CD4-positive, alpha-beta T cell treated with Interferon alpha-2 for 1 hour (primary cell): ENCODE measurements around the gene TSGA10IP.
A peak's percentile ranks its signal among the peaks of the same experiment; 100 is the strongest.

ENCODE experiments used
- DNase-seq, 2 donors: peaks; one replicate each; pipeline ENCODE4 v3.0.0-alpha.2; 2020 to 2022

Gene TSGA10IP

DNA sequence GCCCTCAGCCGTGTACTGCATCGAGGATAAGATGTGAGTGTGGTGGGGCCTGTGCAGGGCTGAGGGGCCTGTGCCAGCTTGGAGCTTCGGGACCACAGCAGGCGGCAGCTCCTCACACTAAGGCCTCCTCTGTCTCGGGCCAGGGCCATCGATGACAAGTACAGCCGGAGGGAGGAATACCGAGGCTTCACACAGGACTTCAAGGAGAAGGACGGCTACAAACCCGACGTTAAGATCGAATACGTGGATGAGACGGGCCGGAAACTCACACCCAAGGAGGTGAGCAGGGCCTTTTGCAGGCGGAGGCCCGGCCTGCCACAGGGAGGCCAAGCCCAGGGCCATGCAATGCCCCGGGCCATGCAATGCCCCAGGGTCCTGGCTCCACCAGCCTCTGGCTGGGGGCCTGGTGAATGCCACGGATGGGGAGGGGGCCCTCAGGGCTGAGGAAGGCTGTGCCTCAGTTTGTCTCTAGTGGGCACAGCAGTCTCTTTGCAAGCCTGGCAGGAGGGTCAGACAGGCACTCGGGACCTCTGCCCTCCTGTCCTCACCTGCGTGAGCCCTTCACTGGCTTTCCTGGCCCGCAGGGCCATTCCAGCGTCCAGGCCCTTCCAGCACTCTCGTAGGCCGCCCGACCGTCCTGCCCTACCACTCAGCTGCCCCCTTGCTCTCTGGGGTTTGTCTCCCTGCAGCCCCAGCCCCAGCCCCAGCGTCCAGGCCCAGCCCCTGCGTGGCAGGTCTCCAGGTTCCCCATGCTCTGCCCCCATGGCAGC lies 32.5 kb downstream of the TSGA10IP start:
- DNase-seq: no peak

DNA sequence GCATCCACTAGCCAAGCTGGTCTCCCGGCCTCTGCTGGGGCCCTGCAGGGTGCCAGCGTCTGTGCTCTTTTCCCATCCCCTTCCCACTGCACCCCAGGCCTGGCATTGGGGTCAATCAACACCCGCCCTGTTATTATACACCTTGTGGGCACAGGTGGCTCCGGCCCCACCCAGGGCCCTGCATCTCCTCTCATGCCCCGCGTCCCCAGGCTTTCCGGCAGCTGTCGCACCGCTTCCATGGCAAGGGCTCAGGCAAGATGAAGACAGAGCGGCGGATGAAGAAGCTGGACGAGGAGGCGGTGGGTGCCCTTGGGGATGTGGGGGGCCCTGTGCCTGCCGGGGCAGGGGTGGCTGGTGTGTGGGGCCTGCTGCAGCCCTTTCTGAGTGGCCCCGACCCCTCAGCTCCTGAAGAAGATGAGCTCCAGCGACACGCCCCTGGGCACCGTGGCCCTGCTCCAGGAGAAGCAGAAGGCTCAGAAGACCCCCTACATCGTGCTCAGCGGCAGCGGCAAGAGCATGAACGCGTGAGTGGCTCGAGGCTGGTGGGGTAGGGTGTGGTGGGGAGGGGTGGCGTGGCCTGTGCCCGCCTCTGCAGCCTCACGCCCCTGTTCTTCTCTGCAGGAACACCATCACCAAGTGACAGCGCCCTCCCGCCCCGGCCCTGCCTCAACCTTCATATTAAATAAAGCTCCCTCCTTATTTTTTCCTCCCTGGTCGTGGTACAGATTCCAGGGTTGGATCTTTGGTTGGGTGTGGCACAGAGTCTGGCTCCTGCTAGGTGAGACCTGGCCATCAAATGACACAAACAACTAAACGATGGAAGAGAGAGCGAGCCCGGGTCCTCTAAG lies 33.3 kb downstream of the TSGA10IP start:
- no peak for DNase-seq

DNA sequence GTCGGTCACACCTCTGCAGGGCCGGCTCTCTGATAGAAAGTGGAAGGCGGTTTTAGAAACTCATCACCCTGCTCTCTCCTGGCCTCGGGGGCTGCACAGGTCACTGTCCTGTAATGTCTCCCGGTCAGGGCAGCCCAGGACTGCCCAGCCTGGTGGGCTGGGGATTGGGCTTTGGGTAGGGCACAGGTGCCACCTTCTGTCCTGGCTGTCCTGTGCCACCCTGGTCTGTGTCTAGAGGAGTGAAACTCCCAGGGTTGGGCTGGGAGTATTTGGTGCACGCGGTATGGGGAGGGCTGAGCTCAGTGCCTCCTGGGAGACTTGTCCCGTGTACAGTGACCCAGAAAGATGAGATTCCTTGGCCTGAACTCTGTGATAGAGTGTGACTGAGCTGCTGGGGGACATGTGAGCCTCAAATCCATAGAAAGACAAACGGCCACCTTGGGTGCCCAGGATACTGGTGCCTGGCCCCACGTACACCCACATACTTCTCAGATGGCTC lies 34.0 kb downstream of the TSGA10IP start:
- no peak for DNase-seq

DNA sequence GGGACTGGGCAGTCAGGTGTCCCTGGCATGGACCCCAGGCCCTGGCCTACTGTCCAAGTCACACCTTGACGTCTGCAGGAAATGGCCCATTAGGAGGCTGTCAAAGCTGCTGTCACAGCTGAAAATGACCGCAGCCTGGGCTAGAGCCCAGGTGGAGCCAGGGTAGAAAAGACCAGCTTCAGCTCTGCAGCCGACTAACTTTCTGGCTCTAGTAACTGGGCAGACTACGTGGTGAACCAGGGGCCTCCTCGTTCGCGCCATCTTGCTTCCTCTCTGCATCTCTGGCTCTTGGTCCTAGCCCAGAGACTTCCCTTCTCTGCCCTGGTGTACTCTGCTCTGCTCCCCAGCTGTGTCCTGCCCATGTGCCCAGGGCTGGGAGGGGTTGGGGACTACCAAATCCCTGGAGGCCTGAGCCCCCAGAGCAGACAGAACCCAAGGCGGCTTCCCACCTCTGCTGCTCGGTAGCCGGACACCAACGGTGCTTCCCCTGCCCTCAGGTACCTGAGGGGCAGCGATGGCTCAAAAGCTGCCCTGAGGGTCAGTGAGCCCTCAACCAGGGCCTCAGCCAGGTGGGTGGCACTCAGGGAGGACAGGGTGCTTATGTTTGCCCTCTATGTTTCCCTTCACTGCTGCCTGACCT lies 35.9 kb downstream of the TSGA10IP start:
- no peak for DNase-seq

DNA sequence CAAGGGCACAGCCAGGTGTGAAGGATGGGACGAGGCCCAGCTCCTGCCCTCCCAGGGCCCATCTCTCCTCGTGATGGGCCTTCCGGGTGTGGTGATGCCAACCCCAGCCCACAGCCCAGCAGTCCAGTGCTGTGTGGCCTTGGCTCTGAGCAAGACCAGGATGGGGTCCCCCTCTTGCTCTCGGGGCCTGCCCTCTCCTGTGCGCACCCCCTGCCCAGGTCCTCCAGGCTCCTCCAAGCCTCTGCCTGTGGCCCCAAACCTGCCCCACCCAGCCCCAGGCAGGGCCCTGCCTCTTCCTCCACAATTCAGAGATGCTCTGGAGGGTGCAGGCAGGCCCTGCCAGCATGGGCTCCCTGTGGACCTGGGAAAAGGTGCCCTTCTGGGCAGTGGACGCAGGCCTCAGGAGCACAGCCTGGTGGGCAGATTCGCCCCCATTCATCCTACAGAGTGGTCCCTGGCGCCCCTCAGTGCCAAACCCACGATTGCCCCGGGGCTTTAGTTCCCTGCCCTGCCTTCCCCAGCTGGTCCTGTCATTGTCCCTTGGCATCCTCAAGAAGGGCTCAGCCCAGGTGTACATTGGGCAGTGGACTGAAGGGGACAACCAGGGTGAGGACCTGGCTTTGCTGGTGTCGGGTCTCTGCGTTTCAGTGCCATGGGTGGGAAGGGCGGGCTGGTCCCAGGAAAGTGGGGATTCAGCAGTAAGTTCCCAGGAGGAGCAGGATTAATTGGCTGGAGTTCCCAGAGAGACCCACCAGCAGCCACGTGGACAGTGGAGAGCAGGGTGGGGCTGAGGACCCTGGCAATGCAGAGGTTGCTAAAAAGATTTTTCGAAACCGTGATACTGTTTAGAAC lies 36.9 kb downstream of the TSGA10IP start:
- DNase-seq: no peak

DNA sequence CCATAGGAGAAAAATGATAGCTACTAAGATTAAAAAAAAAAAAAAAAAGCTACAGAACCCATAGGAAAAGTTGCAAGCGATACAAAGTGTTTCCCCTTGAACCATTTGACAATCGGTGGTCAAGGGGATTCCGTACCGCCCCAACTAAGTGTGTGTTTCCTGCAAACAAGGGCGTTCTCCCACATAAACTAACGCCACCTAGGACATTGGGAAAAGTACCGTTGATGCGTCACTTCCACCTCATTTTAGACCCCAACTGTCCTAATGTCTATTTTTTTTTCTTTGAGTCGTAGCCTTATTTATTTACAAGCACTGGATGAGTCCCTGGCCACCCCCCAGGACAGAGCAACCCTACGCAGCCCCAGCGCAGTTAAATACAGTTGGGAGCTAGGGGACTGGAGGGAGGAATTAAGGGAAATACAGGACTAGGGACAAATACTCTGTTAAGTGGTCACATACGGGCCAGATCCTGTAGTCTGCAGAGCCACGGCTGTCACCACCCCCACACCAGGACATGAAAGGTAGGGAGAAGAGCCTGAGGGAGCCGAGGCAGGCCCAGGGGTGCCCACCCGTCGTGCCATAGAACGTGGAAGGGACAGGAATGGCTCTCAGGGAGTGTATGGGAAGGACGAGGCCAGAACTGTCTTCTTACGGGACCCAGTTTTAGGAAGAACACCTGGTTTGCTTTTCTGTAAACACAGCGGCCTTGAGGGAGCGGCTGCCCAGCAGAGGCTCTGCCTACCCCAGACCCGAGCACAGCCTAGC lies 37.7 kb downstream of the TSGA10IP start:
- no peak for DNase-seq

DNA sequence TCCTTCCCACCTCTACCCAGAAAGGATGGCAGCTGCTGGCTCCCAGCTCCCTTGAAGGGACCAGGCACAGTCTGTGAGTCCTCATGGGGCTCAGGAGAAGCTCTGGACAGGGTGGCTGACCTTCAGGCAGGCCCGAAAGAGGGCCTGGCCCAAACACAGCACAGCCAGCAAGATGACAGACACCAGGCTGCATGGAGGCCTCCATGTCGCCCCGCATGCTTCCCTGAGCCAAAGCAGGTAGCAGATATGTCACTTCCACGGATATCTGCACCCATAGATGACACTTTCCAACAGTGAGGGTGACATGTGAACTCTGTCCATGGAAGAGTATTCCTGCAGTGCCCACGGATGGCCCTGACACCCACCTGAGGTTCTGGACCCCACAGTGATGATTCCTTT lies 38.3 kb downstream of the TSGA10IP start:
- no peak for DNase-seq

DNA sequence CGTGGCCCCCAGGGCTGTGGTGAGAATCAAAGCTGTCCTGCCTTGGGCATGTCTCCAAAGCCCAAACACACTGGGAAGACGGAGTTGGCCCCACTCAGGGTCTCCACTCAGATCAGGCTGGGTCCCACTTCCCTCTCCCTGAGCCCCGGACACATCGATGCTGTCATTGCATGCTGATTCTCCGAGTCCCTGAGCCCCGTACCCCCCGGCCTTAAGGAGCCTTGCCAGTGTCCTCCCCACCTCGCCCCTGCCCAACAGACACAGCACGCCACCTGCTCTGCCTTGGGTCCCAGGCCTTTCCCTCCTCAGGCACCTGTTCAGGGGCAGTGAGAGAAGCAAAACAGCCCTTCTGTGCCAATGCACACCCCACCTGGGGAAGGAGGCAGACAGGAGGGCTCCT lies 42.1 kb downstream of the TSGA10IP start:
- DNase-seq: no peak

DNA sequence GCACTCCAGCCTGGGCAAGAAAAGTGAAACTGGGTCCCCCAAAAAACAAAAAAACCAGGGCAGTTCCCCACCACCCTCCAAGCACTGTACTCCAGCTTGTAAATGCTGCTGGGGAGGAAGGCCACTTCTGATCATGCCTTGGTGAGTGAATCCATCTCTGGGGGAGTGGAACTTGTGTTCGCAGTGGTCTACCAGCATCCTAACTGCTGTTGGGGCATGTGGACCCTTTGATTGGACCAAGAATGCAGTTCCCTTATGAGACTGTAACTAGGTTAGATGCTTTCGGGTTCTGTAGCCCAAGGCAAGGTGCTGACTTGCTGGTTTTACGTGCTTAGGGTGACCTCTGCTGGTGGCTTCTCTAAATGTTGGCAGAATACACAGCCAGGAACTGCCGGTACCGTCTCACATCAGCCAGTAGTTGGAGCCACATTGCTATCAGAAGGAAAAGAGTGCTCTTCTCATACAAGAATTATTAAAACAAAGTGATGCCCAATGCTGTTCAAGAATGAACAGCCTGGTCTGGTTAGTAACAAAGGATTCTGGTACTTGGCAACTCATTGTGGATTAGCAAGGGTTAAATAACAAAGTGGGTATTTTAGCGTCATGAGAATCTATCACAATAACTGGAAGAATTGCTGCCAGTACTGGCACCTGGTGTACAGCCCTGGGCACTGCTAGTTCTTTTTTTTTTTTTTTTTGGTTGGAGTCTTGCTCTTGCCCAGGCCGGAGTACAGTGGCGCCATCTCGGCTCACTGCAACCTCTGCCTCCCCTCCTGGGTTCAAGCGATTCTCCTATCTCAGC lies 43.7 kb downstream of the TSGA10IP start:
- DNase-seq: peak; percentile 94 to 96

DNA sequence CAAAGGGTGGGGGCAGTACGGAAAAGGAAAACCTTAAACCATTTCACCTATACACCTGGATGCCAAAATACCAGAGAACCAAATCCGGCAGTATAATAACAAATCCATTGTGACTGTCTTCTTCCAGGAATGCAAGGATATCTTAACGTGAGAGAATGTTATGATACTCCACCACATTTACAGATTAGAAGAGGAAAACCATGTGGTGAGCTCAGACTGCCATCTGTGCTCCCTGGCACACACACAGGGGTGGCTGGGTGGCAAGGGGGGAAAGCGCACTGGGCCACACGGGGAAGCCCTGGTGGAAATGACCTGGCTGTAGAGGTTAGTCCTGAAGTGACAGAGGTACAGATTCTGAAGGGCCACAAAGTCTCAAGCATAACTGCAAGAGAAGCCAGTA lies 46.8 kb downstream of the TSGA10IP start:
- DNase-seq: no peak

DNA sequence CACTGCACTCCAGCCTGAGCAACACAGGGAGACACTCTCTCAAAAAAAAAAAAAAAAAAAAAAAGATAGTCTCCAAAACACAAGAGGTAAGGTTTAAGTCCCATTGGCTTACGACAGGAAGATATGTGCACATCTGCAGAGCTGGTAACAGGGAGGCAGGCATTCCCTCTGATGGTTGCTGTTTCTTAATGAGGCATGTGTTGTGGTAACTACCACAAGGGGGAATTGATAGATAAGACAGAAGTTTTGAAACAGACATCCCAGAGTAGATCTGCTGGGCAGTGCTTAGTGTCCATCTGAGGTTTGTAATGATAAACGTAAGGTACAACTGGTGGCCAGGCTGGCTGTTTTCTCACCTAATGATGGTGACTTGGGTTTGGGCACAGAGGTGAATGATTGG lies 52.0 kb downstream of the TSGA10IP start:
- no peak for DNase-seq

DNA sequence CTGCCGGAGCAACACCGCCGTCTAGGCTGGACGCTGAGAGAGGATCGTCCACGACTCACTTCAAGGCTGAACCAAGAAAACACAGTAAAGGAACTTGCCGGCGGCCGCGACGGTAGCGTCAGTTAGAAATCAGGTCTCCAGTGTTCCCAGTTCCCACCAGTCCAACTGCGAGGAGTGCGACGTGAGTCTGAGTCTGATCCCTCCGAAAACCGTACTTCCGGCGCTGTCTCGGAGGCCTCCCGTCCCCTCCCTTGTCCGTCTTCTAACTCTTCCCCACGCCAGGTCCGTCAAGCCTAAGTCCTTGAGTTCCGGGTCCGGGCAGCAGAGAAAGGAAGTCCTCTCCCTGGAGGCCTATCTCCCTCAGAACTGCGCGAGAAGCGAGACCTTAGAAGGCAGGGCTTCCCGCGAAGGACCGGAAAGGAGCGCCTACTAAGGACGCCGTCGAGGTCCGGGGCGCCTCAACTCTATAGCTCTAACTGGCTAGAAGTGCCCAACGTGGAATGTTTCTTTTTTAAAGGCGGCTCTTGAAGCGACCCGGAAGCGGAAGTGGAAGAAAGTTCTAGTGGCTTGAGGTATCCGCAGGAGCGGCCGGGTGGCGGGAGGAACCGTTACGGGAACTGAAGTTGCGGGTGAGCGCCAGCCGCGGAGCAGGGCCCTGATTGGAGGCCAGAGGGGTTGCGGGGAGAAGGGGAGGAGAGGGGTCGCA lies 56.8 kb downstream of the TSGA10IP start, which contains the start of the genes BANF1 and EIF1AD:
TSS of gene BANF1 (plus strand) at position 562 of the 706 bp plus-strand sequence. CDS start 748 bp downstream, outside the sequence.
TSS of gene EIF1AD (minus strand) at position 216 of the 706 bp plus-strand sequence. CDS start 1,768 bp downstream, outside the sequence.
- peak; percentile 91 to 96 for DNase-seq

DNA sequence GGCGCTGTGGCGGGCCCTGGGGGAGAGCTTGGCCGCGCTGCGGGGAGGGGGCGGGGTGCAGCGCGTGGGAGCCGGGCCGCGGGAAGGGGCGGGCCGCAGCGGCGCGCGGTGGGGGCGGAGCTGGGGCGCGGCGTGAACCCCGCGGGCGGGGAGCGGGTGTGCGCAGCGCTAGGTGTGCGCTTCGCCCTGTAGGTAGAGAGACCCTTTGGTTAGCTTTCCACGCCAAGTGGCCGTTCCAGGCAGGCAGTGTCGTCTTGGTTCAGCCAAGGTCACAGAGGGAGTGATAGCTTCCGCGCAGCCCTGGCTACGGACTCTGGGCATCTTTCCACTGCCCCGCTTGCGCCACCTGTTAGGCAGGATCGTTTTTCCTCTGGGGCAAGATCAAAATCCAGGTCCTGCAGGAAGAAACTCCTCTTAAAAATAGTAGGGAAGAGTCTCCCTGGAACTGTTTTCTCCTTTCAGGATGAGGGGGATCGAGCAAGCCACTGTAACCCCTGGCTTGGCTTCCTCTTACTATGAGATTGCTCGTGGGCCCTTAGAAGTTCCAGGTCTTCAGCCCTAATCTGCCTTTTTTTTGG lies 57.5 kb downstream of the TSGA10IP start:
- no peak for DNase-seq

DNA sequence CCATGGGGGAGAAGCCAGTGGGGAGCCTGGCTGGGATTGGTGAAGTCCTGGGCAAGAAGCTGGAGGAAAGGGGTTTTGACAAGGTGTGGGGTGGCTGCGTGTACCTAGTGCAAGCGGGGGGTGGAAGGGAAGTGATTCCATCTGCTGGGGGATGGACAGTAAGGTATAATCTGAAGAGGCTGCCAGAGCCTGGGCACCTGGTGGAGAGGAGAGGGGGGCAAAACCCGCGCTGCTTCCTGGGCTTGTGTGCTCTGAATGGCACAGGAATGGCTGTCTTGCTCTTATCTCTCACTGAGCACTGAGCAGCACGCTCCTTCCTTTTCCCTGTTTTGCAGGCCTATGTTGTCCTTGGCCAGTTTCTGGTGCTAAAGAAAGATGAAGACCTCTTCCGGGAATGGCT lies 58.0 kb downstream of the TSGA10IP start:
- no peak for DNase-seq

DNA sequence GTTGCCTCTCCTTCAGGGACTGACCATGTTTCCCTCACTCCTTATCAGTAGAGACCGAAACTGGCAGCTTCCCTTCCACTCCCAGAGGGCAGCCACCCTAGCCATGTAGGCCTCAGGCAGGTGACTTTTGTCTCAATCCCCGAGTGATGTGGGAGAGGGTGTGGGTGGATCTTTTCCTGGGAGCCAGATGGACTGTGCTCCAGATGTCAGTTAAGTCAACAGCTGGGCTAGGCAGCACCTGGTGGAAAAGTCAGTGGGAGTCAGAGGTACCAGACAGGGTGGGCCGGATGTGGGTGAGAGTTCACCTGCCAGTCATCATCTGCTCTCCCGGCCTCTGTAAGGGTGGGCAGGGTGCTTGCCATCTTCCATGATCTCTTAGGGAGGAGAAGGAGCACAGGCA lies 58.9 kb downstream of the TSGA10IP start:
- DNase-seq: no peak

DNA sequence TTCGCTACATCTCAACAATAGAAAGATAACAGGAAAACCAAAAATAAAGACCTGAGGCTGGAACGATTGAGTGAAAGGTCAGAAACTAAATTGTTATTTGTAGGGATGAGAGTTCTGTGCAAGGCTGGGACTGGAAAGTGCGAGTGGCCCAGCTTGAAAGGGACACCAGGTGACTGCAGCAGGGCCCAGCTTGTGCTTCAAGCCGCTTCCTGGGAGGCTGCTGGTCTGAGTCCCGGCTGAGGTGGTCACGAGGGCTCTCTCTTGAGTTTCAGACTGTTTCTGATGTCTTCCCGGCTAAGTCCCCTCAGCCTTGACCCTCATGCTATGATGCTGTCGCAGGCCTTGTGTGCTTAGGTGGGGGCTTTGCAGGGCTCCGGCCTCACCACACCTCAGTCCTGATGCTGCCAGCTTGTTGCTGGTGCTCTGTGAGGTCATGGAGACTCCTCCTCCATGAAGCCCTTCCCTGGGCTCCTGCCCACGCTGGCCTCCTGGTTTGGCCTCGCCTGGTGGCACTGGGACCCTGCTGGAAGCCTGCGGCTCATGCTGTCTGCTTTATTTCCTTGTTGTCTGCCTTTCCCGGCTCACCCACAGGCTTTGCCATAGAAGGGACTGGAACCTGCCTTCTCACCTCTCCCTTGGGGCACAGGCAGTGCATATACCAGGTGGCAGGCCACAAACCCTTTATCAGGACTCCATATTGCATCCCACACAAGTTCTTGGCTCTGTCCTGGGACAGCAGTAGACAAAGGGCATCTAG lies 61.0 kb downstream of the TSGA10IP start:
- no peak for DNase-seq

DNA sequence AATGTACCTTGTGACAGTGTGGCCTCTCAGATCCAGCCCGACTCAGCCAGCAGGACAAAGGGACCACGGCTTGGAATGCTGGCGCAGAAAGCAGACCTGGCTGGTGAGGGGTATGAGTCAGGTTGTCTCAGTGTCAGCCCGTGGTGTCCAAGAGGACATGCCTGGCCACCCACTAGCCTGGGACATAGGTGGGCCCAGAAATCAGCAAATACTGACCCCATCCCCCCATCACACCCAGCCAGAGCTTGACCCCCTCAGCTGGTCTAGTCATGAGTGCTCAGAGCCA lies 61.6 kb downstream of the TSGA10IP start:
- no peak for DNase-seq

DNA sequence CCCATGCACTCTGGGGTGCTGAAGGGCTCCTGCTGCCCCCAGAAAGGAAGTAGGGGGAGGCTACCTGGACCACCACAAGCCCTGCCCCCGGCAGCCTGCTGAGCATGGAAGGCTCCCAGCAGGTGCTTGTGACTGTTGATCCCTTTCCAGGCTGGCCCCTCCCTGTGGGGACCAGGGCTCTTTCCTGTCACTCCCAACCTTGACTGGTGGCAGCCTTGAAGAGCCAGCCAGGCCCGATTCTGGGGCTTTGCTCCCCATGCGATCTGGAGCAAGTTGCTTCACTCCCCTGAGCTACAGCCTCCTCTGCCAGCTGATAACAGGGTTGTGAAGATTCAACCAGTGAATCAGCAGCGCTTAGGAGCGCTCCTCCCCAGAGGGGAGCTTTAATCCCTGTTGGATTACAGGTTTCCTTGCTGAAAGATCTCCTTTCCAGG lies 61.9 kb downstream of the TSGA10IP start:
- no peak for DNase-seq

DNA sequence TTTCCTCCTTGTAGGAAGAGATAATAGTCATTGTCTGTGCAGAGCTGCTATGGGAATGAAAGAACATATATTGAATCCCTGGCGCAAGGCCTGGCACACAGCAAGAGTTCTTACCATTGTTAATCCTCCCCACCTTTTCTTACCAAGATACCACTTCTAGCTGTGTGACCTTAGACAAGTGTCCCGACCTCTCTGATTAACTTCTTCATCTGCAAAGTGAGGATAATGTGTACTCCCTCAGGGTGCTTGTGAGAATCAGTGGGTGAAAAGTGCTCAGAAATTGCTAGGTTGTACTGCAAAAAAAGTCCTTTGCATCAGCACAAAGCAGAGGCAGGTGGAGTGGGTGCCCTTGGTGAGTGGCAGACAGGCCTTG lies 62.8 kb downstream of the TSGA10IP start:
- DNase-seq: no peak
